Measurements from ENCODE around the gene PHACTR3. TPM values are rescaled to one million over a fixed set of nuclear protein-coding genes. Genes with fewer than 3 reads are reported as not detected.

The PHACTR3 gene
- polyA plus RNA-seq, 1 donor = 5.5 TPM

DNA sequence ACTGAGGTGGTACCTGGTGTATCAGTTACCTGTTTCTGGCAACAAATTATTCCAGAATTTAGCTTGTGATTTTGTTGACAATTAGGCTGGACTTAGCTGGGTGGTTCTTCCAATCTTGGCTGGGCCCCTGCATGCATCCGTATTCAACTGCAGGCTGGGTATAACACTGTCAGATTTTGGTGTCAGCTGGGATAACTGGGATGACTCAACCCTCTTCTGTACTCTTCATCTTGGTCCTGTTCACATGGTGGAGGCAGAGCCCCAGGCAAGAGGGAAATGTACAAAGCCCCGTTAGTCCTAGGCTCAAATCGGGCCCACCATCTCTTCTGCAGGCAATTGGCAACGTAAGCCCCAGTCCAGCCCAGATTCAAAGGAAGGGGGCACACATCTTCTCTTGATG, 89.2 kb downstream of the PHACTR3 start:
- no peak for DNase-seq (ENCODE audit: low read depth)

DNA sequence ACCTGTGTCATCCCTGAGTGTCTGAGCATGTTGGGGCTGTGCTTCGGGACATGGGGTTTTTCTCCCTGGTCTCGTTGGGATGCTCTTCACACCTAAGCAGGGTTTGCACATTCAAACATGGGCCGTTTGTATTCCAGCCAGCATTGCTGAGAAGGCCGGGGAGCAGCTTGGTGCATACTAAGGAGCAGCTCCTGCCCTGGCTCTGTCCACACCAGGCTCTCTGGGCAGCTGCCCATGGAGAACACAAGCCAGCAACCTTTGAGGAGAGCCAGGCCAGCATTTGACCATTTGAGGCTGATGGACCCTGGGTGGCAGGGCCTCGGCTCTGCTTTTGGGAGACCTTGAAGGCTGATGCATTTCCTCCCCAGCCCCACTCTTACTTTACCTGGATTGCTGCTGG, 92.1 kb downstream of the PHACTR3 start:
- DNase-seq (ENCODE audit: low read depth) = no peak

DNA sequence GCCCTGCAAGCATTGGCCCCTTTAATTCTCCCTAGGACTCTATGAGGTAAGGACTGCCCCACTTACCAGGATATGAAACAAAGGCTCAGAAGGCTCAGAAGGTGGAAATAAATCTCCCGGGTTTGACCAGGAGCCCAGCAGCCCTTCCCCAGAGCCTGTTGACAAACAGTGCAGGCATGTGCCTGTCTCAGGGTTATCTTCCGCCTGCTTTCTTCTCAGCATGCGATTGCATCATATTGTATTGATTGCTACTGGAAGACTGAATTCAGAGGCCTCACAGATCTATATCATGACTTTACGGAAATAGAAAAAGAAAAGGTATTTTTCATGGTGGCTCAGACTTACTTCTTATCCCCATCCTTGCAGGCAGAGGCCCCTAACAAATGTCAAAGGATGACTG, 92.7 kb downstream of the PHACTR3 start:
- DNase-seq (ENCODE audit: low read depth) = no peak

DNA sequence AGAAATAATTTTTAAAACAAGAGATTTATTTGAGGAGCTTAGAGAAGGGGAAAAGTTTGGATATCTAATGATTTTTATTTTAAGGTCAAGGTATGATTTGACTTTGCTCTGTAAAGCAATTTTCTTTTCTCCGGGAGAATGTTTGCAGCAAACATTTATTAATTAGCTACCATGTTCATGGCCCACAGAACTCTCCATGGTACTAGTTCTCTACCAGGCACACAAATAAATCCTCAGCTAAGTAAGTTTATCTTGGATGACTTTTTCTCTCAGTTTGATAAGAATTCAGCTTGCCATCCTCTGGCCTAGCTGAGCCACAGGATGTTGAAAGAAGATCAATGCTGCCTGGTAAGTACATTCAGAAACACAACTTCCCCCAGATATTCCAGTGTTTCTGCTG, 94.3 kb downstream of the PHACTR3 start:
- no peak for DNase-seq (ENCODE audit: low read depth)

DNA sequence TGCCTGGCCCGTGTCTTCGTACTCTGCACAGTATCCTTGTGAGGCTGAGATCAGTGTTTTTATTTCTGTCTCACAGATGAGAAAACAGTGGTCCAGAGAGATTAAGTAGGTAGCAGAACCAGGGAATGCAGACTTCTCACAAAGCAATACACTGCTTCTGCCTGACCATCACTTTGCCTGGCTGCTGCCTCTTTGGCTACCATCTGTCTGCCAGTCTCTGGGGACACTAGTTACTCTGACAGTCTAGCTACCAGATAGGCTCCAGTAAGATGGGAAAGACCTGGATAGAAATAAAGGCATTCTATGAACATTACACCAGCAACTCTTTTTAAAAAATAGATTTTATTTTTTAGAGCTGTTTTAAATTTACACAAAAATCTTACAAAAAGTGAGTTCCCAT, 96.9 kb downstream of the PHACTR3 start:
- no peak for DNase-seq (ENCODE audit: low read depth)

DNA sequence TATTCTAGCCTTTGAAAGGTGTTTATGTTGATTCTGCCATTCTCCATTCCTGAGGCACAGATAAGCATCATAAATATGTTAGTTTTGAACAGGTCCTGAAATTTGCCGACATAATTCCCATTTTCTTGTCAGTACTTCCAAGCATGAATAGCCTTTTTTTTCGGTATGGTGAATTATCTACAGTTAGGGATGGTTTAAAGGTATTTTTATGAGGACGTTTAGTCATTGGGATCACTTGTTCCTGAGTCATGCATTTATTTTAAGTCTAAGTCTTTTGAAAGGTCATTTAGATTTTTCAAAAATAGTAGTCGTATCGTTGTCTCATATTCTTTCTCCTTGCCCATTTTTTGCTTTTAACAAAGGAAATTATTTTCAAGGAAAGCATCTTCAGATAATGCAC, 98.7 kb downstream of the PHACTR3 start:
- DNase-seq (ENCODE audit: low read depth) = no peak

DNA sequence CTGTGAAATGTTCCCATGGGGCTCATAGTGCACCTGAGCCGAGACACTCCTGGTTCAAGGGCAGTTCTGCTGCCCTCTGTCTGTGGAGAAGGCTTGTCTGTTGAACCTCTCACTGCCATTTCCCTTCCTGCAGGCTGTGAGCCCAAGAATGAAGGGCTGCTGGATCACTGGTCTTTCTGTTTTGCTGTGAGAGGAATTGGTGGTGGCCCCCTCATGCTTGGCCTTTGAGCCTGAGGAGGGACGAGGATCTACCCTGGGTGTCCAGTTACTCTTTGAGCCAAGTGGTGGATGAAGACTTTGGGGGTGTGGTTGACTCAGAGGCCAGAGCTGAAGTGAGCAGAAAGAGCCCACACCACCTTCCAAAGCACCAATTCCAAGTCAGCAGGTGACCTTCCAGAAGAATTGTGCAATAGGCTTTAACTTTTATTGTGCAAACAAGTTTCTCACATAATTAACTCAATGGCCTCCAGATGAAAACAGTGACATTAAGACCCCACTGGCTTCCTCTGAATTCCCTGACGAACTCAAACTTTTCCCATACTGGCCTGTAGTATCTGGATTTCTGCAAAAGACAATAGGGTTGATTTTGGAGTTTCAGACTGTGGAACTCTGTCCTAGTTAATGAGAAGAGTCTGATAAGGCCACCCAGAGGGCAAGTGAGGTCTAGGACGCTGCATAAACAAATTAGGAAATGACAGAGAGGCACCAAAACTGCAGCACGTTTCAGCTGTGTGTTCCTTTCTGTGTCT, 101.5 kb downstream of the PHACTR3 start:
- DNase-seq (ENCODE audit: low read depth) = no peak

DNA sequence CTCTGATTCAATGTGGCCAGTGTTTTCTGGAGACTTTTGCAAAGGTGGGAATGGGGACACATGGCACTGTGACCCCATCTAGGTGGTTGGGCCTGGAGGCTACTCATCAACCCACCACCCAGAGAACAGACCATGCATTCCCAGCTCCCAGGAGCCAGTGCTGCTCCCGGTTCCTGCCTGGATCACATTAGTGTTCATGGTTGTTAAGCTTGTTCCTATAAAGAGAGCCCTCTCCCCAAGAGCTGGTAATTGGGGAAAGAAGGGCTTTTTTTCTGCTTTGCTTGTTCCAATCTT, 102.0 kb downstream of the PHACTR3 start:
- DNase-seq (ENCODE audit: low read depth) = no peak

DNA sequence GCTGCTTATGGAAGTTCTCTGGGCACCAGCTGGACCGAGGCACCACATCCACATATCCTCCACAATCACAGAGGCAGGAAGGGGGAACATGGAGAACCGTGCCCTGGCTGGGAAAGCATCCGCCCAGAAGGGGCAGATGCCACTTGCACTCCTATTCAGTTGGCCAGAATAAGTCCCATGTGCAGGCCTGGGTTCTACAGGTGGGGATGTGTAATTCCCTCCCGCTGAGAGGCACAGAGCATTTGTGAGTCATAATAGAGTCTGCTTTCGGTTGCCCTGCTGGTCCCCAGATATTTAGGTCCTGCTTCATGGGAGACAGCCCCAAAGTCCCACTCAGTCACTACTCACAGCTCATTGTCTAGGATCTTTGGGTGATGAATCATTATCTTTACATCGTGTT, 104.0 kb downstream of the PHACTR3 start:
- no peak for DNase-seq (ENCODE audit: low read depth)

DNA sequence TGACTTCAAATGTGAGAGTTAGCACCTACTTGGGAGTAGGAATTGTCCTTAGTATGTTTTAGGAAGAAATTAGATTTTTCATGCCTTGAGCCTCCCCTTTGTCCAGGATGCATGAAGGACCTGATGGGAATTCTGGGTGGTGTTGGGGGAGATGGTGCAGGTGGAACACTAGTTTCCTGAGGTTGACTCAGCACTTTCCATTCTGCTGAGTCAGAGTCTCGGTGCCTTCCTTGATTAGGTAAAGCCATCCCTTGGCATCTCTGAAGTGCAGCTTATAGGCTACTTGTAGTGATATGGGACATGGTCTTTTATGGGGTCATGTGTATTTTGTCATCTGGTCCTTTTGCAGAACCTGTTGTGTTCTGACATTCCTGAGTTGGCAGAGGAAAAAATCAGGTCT, 105.3 kb downstream of the PHACTR3 start:
- no peak for DNase-seq (ENCODE audit: low read depth)

DNA sequence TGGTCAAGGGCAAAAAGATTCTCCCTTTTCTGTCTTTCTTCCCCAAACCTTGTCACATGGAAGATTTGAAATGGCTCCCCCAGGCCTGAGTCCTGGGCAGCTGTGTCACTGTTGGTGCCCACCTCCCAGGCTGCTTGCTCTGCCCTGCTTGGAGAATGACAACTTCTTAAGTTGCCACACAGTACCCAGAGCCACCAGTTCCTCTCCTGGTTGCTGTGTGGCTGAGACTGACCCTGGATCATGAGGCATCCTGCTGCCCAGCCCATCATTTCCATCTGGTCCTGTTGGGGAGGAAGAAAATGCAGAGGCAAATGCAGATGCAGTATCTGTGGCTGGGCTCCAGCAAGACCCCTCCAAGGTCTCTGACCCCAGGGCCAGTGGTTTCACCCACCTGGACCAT, 113.7 kb downstream of the PHACTR3 start:
- DNase-seq (ENCODE audit: low read depth) = no peak

DNA sequence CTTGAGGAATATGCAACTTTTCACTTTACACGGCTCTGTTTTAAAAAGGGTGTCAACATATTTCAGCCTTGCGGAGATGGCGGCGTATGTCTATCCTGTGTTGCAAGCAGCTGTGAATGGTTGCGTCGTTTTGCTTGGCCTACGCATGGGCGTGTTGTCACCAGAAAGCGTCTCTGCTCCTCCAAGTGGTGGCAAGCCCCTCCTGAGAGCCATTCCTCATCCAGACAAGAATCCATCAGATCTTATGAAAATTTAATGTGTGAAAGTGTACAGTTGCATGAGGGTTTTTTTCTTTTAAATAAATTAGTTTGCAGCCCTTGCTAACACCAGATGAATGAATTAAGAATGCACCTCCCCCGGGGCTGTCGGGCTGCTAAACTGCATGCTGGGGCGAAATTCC, 114.4 kb downstream of the PHACTR3 start:
- no peak for DNase-seq (ENCODE audit: low read depth)

DNA sequence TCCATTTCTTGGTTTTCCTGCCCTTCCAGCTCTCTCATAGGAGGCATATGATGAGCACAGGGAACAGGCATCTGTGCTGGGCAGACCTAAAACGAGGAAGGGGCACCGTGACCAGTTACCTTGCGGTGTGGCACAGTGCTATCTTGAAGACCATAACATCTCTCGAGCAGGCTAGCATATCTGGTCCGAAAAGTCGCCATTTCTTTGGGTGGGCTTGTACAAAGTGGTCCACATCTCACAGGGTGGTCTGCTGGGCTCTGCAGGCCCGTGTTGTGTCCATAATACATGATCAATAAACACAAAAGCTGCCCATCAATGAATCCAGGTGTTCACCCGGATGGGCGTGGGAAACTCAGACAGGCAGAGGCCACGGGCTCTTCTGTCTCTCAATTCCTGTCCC, 115.7 kb downstream of the PHACTR3 start:
- DNase-seq (ENCODE audit: low read depth) = no peak

DNA sequence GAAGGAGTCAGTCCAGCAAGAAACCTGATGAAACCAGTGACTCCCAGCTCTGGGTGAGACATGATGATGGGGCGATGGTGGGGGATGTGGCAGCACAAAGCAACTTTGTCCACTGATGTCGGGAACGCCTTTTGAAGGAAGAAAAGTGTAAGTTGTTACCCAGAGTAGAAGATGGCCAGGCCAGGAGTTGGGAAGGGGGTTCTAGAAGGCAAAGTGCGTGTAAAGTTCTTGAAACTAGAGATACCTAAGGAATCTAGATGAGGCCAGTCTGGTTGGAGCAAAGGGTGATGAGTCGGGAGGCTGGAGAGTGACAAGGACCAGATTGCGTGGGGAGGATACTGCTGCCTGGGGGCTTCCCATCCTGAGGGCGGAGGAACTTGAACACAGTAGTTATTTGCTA, 117.0 kb downstream of the PHACTR3 start:
- no peak for DNase-seq (ENCODE audit: low read depth)

DNA sequence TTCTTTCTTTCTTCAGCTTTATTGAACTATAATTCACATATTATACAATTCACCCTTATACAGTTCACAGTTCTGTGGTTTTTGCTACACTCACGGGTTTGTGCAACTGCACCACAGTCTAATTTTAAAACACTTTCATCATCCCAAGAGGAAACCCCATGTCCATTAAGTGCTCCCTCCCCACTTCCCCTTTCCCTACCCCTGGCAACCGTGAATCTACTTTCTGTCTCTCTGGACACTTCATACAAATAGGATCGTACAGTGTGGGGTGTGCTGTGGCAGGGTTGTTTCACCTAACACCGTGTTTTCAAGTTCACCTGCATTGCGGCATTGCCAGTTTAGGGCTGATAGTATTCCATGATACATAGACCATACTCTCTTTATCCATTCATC, 118.8 kb downstream of the PHACTR3 start:
- no peak for DNase-seq (ENCODE audit: low read depth)

DNA sequence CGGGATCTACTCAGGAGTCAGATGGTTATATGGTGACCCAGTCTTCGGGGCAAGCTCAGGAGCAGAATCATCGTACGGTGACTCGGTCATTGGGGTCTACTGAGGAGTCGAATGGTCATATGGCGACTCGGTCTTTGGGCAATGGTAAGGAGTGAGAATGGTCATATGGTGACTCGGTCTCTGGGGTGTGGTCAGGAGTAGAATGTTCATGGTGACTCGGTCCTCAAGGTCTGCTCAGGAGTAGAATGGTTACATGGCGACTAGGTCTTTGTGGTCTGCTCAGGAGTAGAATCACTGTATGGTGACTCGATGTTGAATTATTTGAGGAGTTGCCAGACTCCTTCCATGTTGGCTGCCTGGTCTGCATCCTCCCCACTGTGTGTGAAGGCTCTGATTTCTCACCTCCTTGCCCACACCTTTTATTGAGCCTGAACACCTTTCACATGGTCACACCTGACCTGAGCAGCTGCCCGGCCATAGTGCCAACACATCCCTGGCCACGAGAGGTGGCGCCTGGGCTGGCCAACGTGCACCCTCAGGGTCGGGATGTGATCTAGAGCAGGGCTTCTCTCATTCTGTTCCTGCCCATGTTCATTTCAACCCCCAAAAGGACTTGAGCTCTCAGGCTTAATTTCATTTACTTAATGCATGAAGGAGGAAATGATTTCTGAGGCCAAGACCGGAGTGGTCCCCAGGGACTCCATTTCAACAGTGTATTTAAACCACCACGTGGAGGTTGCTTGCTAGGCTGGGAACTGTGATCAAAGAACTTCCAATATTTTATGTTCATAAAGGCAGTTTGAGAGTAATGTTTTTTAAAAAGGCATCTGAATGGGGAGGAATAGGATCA, 119.5 kb downstream of the PHACTR3 start:
- DNase-seq (ENCODE audit: low read depth) = no peak

DNA sequence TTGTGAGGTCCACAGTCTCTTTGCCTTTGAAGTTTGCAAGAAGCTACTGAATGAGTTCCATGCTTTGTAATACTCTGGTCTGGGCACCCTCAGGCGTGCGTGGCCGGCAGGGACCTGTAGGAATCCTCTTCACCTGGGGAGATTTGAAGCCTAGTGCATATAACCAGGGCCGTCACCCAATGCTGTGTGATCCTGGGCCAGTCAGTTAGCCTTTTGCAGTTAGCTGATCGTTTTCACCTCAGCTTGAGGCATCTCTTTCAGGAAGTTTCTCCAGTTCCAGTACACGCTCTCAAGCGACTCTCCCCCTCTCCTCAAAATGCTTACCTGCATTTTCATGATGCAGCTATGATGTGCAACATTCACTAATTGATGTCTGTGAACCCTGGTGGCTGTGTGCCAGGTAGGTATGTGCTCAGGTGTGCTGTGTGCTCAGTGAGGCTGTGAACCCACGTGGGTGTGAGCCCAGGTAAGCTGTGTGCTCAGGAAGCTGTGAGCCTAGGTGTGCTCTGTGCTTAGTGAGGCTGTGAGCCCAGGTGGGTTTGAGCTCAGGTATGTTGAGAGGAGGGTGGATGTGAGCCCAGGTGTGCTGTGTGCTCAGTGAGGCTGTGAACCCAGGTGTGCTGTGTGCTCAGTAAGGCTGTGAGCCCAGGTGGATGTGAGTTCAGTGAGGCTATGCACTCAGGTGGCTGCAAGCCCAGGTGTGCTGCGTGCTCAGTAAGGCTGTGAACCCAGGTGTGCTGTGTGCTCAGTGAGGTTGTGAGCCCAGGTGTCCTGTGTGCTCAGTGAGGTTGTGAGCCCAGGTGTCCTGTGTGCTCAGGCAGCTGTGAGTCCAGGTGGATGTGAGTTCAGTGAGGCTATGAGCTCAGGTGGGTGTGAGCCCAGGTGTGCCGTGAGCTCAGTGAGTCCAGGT, 120.4 kb downstream of the PHACTR3 start:
- no peak for DNase-seq (ENCODE audit: low read depth)

DNA sequence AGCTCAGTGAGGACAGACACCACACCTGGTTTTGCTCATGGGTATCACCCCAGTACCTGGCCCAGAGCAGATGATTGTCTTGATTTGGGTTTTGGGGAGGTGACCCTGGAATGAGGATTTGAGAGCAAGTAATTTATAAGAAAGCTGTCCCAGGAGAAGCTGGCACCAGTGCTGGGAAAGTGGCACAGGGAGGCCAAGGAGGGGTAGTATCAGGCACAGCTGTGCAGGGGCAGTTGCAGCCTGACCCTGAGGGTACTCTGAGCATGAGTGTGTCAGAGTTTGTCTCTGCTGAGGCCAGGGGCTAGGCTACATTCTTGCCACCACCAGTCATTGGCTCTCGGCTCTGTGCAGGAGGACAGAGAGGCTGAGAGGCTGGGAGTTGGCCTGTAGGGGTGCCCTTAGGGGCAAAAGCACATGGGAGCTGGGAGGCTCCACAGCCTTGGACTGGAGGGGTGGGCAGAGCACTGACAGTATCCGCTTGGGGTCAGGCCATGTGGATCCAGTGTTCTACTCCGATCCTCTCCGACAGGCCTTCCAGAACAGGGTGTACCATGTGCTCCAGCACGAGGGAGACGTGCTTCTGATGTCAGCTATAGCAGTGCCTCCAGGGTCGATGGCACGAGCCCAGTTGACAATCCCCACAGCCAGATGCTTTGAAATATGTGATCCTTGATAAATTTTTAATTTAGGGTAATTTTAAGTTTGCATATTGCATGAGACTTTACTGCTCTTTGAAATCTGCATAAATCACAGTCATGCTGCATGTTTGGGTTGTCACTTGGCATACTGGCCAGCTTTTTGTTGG, 121.3 kb downstream of the PHACTR3 start:
- no peak for DNase-seq (ENCODE audit: low read depth)

DNA sequence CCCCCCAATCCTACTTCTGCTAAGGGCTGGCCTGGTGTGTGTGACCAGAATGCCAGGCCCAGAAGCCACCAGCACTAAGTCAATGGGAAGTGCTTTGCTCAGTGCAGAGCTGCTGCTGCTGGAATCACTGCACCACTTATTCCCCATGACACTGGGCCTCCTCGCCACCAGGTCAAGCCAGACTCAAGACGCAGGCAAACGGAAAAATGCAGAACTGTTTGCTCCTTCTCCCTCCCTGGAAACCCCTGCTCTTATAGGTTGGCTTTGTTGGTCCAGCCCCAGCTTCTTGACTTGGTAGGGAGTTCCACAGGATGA, 121.9 kb downstream of the PHACTR3 start:
- DNase-seq (ENCODE audit: low read depth) = no peak

DNA sequence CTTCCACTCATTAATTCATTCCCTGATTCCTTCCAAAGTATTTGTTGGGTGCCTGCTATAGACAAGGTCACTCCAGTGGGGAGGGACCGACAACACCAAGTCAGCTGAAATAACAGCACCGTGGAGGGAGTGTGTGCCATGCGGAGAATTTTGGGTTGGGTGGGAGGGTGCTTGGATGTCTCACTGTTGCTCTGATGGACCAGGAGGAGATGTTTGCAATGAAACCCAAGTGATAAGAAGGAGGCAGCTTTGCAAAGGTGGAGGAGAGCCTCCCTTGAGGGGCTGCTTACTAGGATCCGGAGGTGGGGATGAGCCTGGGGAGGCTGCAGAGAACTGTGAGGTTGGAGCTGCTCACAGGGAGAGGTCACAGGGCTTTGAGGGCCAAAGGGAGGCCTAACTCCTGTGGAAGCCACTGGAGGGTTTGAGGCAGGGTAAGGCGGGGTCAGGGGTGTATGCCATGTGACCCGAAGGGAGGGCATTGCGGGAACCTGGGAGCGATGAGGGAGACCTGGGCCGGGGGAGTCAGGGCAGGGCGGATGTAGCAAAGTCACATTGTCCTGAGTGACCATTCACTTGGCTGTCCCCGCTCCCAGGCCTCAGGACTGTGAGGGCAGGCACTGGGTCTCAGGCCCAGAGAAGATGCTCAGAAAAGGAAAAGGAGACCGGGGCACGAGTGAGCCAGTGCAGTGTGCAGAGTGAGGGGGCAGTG, 124.5 kb downstream of the PHACTR3 start:
- no peak for DNase-seq (ENCODE audit: low read depth)

DNA sequence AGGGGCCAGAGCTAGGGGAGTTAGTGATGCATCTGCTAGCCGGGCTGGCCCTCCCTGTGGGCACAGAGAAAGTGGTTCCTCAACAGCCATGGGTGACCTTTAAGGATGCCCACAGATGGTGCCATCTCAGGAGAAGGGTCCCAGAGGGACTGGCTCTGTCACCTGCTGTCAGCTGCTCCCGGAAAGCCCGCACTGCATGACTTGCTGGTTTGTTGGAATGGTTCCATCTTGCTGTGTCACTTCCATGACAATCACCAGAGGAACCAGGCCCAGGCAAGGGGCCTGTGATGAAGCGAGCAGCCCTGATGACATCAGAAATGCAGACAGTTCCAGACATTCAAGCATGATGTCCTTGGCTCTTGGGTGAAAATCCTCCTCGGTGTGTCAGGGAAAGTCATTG, 125.2 kb downstream of the PHACTR3 start:
- no peak for DNase-seq (ENCODE audit: low read depth)

Measured in forelimb muscle (tissue), 1 donor.